Measurements from ENCODE around the gene GRHL3.
A peak's percentile ranks its signal among the peaks of the same experiment; 100 is the strongest.

Gene GRHL3

GRCh38 chr1:24364605-24364974 is 45.4 kb downstream of the GRHL3 start:
- H2BK5ac ChIP-seq (ENCODE audit: low read depth, low read length, poor library complexity), result no peak overlapping the region
- no peak overlapping the region for H4K12ac ChIP-seq (ENCODE audit: low read depth, low read length)
- H4K8ac ChIP-seq (ENCODE audit: low read depth, low read length), result no peak overlapping the region
- no peak overlapping the region for H3K23ac ChIP-seq (ENCODE audit: low read length)
- no peak overlapping the region for H3K4ac ChIP-seq (ENCODE audit: low read depth, low read length)
- no peak overlapping the region for H3K18ac ChIP-seq (ENCODE audit: low read length)
- H2BK12ac ChIP-seq (ENCODE audit: low read length), result no peak overlapping the region
- H3K79me1 ChIP-seq (ENCODE audit: low read length), result no peaks in the 10 kb centered on the region
- H3K4me2 ChIP-seq (ENCODE audit: low read length), result no peak overlapping the region
- H2AFZ ChIP-seq (ENCODE audit: insufficient read depth, low read length, poor library complexity), result no peak overlapping the region
- no peaks in the 10 kb centered on the region for H3K27me3 ChIP-seq (ENCODE audit: insufficient read depth, low read length)
- H3K4me3 ChIP-seq (ENCODE audit: low read depth, low read length), result no peak overlapping the region
- H2BK120ac ChIP-seq (ENCODE audit: insufficient read depth, low read length, poor library complexity), result no peak overlapping the region
- H3K36me3 ChIP-seq (ENCODE audit: control insufficient read depth in 1 of 2, insufficient read depth in 2 of 2, low read length in 2 of 2), result peaks cover 2% of the 10 kb centered on the region in 2 experiments
- no peak overlapping the region for H4K91ac ChIP-seq (ENCODE audit: low read depth, low read length)
- H3K9ac ChIP-seq (ENCODE audit: low read length), result no peak overlapping the region
- no peaks in the 10 kb centered on the region for H3K79me2 ChIP-seq (ENCODE audit: control insufficient read depth, insufficient read depth, low read length, poor library complexity)
- no peaks in the 10 kb centered on the region for H3K4me1 ChIP-seq (ENCODE audit: control insufficient read depth in 1 of 2, insufficient read depth in 2 of 2, low read length in 2 of 2)
- H3K14ac ChIP-seq (ENCODE audit: low read length), result no peak overlapping the region
- DNase-seq, result no peak
- no peak overlapping the region for H2AK5ac ChIP-seq (ENCODE audit: low read length)
- H3K9me3 ChIP-seq (ENCODE audit: insufficient read depth, low read depth, low read length), result no peaks in the 10 kb centered on the region
- no peak overlapping the region for H3K27ac ChIP-seq (ENCODE audit: low read depth, low read length)
- WGBS (ENCODE audit: extremely low coverage, insufficient coverage, insufficient read length), result no CpG with 5 or more reads among the region's 2 CpGs

GRCh38 chr1:24364975-24365678 is 46.0 kb downstream of the GRHL3 start:
- H3K18ac ChIP-seq (ENCODE audit: low read length), result no peak overlapping the region
- no peak overlapping the region for H3K4ac ChIP-seq (ENCODE audit: low read depth, low read length)
- H3K79me1 ChIP-seq (ENCODE audit: low read length), result no peaks in the 10 kb centered on the region
- H3K9me3 ChIP-seq (ENCODE audit: insufficient read depth, low read depth, low read length), result no peaks in the 10 kb centered on the region
- no peak overlapping the region for H2BK12ac ChIP-seq (ENCODE audit: low read length)
- H3K23ac ChIP-seq (ENCODE audit: low read length), result no peak overlapping the region
- no peaks in the 10 kb centered on the region for H3K27me3 ChIP-seq (ENCODE audit: insufficient read depth, low read length)
- WGBS (ENCODE audit: extremely low coverage, insufficient coverage, insufficient read length), result no CpG with 5 or more reads among the region's 11 CpGs
- H2AFZ ChIP-seq (ENCODE audit: insufficient read depth, low read length, poor library complexity), result no peak overlapping the region
- H4K91ac ChIP-seq (ENCODE audit: low read depth, low read length), result no peak overlapping the region
- no peaks in the 10 kb centered on the region for H3K79me2 ChIP-seq (ENCODE audit: control insufficient read depth, insufficient read depth, low read length, poor library complexity)
- no peak overlapping the region for H2BK5ac ChIP-seq (ENCODE audit: low read depth, low read length, poor library complexity)
- no peaks in the 10 kb centered on the region for H3K4me1 ChIP-seq (ENCODE audit: control insufficient read depth in 1 of 2, insufficient read depth in 2 of 2, low read length in 2 of 2)
- no peak overlapping the region for H3K4me2 ChIP-seq (ENCODE audit: low read length)
- H4K12ac ChIP-seq (ENCODE audit: low read depth, low read length), result no peak overlapping the region
- H3K9ac ChIP-seq (ENCODE audit: low read length), result no peak overlapping the region
- H2BK120ac ChIP-seq (ENCODE audit: insufficient read depth, low read length, poor library complexity), result no peak overlapping the region
- no peak overlapping the region for H3K14ac ChIP-seq (ENCODE audit: low read length)
- peak in 1 of 2 donors; percentile 31 for DNase-seq
- peaks cover 2% of the 10 kb centered on the region in 2 experiments for H3K36me3 ChIP-seq (ENCODE audit: control insufficient read depth in 1 of 2, insufficient read depth in 2 of 2, low read length in 2 of 2)
- no peak overlapping the region for H4K8ac ChIP-seq (ENCODE audit: low read depth, low read length)
- H2AK5ac ChIP-seq (ENCODE audit: low read length), result no peak overlapping the region
- H3K27ac ChIP-seq (ENCODE audit: low read depth, low read length), result no peak overlapping the region
- no peak overlapping the region for H3K4me3 ChIP-seq (ENCODE audit: low read depth, low read length)

- H3K36me3 ChIP-seq (ENCODE audit: control insufficient read depth in 1 of 2, insufficient read depth in 2 of 2, low read length in 2 of 2), result peaks cover 2% of the 10 kb centered on the region in 2 experiments
- H3K18ac ChIP-seq (ENCODE audit: low read length), result no peak overlapping the region
- no peak overlapping the region for H2BK5ac ChIP-seq (ENCODE audit: low read depth, low read length, poor library complexity)
- no peaks in the 10 kb centered on the region for H3K4me1 ChIP-seq (ENCODE audit: control insufficient read depth in 1 of 2, insufficient read depth in 2 of 2, low read length in 2 of 2)
- H3K27ac ChIP-seq (ENCODE audit: low read depth, low read length), result no peak overlapping the region
- DNase-seq, result no peak
- no peak overlapping the region for H3K23ac ChIP-seq (ENCODE audit: low read length)
- H2BK120ac ChIP-seq (ENCODE audit: insufficient read depth, low read length, poor library complexity), result no peak overlapping the region
- no peak overlapping the region for H4K91ac ChIP-seq (ENCODE audit: low read depth, low read length)
- no peak overlapping the region for H3K9ac ChIP-seq (ENCODE audit: low read length)
- no peak overlapping the region for H3K4me3 ChIP-seq (ENCODE audit: low read depth, low read length)
- no peak overlapping the region for H3K14ac ChIP-seq (ENCODE audit: low read length)
- no peak overlapping the region for H4K8ac ChIP-seq (ENCODE audit: low read depth, low read length)
- no peaks in the 10 kb centered on the region for H3K79me1 ChIP-seq (ENCODE audit: low read length)
- no peak overlapping the region for H3K4ac ChIP-seq (ENCODE audit: low read depth, low read length)
- H3K79me2 ChIP-seq (ENCODE audit: control insufficient read depth, insufficient read depth, low read length, poor library complexity), result no peaks in the 10 kb centered on the region
- H3K4me2 ChIP-seq (ENCODE audit: low read length), result no peak overlapping the region
- no peaks in the 10 kb centered on the region for H3K27me3 ChIP-seq (ENCODE audit: insufficient read depth, low read length)
- H4K12ac ChIP-seq (ENCODE audit: low read depth, low read length), result no peak overlapping the region
- H2BK12ac ChIP-seq (ENCODE audit: low read length), result no peak overlapping the region
- no peaks in the 10 kb centered on the region for H3K9me3 ChIP-seq (ENCODE audit: insufficient read depth, low read depth, low read length)
- H2AFZ ChIP-seq (ENCODE audit: insufficient read depth, low read length, poor library complexity), result no peak overlapping the region
- no CpG with 5 or more reads among the region's 9 CpGs for WGBS (ENCODE audit: extremely low coverage, insufficient coverage, insufficient read length)
- H2AK5ac ChIP-seq (ENCODE audit: low read length), result no peak overlapping the region
These were observed 47.5 kb downstream of the GRHL3 start for GRCh38 chr1:24366707-24367106.

GRCh38 chr1:24369199-24369598 is 50.0 kb downstream of the GRHL3 start:
- H3K79me2 ChIP-seq (ENCODE audit: control insufficient read depth, insufficient read depth, low read length, poor library complexity), result no peaks in the 10 kb centered on the region
- H3K4me1 ChIP-seq (ENCODE audit: control insufficient read depth in 1 of 2, insufficient read depth in 2 of 2, low read length in 2 of 2), result no peaks in the 10 kb centered on the region
- H2BK12ac ChIP-seq (ENCODE audit: low read length), result no peak overlapping the region
- no peak overlapping the region for H3K4me2 ChIP-seq (ENCODE audit: low read length)
- peaks cover 2% of the 10 kb centered on the region for H3K9me3 ChIP-seq (ENCODE audit: insufficient read depth, low read depth, low read length)
- no peak overlapping the region for H3K9ac ChIP-seq (ENCODE audit: low read length)
- WGBS (ENCODE audit: extremely low coverage, insufficient coverage, insufficient read length), result no CpG with 5 or more reads among the region's 4 CpGs
- no peak overlapping the region for H4K8ac ChIP-seq (ENCODE audit: low read depth, low read length)
- H3K27me3 ChIP-seq (ENCODE audit: insufficient read depth, low read length), result no peaks in the 10 kb centered on the region
- no peak overlapping the region for H2AK5ac ChIP-seq (ENCODE audit: low read length)
- no peak overlapping the region for H4K12ac ChIP-seq (ENCODE audit: low read depth, low read length)
- H2BK5ac ChIP-seq (ENCODE audit: low read depth, low read length, poor library complexity), result no peak overlapping the region
- H3K18ac ChIP-seq (ENCODE audit: low read length), result no peak overlapping the region
- no peak for DNase-seq
- H2AFZ ChIP-seq (ENCODE audit: insufficient read depth, low read length, poor library complexity), result no peak overlapping the region
- H3K23ac ChIP-seq (ENCODE audit: low read length), result no peak overlapping the region
- H3K27ac ChIP-seq (ENCODE audit: low read depth, low read length), result no peak overlapping the region
- H3K79me1 ChIP-seq (ENCODE audit: low read length), result no peaks in the 10 kb centered on the region
- H3K14ac ChIP-seq (ENCODE audit: low read length), result no peak overlapping the region
- H3K4ac ChIP-seq (ENCODE audit: low read depth, low read length), result no peak overlapping the region
- H4K91ac ChIP-seq (ENCODE audit: low read depth, low read length), result no peak overlapping the region
- no peak overlapping the region for H3K4me3 ChIP-seq (ENCODE audit: low read depth, low read length)
- H2BK120ac ChIP-seq (ENCODE audit: insufficient read depth, low read length, poor library complexity), result no peak overlapping the region
- peaks cover 2% of the 10 kb centered on the region in 2 experiments for H3K36me3 ChIP-seq (ENCODE audit: control insufficient read depth in 1 of 2, insufficient read depth in 2 of 2, low read length in 2 of 2)
